Hematopoietic multipotent progenitor cell treated with erythropoietin and hydrocortisone succinate and interleukin-3 and kit ligand, for 15 days (in vitro differentiated cells): Measurements from ENCODE around the gene GRID1.
"Not testable (repeated sequence)": the region's sequence is repeated elsewhere in the genome, so short reads cannot be mapped to it uniquely, and the experiment has no call there.

Experiments used
- DNase-seq: peaks from one replicate; pipeline ENCODE4 v3.0.0-alpha.2; 2015; ENCODE audit warnings: low spot score

Gene GRID1

DNA sequence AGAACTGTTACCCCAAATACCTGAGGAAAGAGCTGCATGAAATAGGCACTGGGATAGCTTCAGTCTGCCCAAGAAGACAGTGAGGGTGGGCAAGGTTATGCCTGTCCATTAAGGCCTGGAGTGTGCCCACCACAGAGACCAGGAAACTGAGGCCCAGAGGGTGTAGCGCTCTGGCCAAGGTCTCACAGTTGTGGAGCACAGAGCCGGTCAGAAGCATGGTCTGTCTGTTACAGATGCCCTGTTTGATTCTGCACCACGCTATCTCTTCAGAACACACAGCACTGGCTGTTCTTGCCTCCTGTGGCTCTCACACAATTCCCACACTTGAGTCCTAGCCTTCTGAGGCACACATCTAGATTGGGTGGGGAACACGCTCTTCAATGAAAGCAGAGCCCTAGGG lies 261.4 kb downstream of the GRID1 start:
- DNase-seq = no peak

DNA sequence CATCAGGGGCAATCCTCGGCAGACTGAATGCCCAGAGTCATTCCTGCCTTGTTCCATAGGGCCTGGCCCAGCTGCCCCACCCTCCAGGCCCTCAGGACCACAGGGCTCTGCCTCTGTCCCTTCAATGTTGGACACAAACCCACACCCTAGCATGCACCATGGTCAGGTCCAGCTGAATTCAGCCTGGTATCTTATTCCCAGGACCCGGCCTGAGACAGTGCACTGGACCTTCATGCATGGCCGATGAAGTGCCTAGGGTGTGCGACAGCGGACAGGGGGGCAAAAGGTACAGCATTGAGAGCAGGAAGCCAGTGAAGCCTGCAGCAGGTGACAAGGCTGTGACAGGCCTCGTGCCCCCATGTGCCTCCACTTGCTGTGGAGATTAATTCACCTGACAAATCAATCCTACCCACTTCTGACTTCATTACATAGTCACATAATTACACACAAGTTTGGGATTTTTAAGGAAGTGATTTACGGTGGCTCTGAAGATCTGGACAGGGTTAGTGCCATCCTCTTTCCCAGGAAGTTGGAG lies 261.9 kb downstream of the GRID1 start:
- no peak for DNase-seq

DNA sequence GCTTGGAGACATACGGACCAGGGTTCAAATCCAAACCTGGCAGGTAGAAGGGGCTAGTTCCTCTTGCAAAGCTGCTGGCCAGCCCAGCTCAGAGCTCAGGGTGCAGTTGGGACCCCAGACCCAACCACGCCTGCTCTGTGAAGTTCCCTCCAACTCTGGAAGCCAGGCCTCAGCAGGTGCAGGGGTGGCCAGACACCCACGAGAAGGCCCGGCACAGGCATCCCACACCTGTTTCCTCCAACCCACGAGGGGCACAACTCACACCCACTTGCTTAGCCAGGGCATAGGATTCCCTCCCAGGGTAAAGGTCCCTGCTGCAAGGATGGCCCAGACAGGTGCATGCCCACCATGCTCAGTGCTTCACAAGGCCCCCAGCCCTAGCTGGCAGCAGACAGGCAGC lies 262.4 kb downstream of the GRID1 start:
- DNase-seq = no peak

DNA sequence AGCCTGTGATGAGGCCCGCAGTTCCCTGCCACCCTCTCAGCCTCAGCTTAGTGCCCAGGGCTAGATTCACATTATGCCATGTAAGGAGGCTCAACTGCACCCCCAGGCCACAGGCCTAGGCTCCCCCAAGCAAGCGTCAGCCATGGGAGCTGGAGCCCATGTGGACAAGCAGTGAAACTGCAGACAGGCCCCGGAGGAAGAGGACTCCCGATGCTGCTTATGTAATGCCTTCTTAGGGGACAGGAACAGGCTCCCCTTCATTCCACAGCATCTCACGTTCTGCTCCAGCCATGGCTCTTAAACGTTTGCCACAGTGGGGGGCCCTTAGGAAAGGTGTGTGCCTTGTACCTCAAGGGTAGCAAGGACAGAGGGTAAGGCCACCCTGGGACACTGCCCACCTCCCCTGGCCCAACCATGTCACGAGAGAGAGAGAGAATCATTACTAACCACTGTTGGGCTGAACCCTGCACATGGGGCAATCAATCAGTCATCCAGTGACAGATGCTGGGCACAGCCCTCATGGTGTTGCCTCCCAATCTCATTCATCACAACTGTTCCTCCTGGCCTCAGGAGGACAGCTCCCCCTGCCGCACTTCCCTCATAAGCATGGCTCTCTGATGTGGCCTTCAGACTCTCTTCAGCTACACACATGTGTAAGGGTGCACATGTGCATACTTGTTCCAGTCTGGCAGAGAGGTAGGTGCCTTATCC lies 263.0 kb downstream of the GRID1 start:
- DNase-seq = no peak

DNA sequence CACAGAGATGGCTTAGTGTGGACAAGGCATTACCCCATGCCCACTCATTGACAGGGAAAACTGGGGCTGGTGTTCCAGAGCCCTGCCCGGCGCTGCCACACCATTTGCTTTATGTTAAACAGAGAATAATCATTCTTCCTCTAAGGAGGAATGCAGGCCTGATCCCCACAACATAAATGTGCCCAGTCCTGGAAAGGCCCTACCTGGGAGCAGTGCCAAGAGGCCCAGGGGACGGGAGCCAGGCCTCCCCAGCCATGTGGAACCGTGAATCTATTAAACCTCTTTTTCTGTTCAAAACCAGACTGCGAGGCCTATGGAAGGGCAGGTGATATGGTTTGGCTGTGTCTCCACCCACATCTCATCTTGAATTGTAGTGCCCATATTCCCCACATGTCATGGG lies 264.1 kb downstream of the GRID1 start:
- no peak for DNase-seq

DNA sequence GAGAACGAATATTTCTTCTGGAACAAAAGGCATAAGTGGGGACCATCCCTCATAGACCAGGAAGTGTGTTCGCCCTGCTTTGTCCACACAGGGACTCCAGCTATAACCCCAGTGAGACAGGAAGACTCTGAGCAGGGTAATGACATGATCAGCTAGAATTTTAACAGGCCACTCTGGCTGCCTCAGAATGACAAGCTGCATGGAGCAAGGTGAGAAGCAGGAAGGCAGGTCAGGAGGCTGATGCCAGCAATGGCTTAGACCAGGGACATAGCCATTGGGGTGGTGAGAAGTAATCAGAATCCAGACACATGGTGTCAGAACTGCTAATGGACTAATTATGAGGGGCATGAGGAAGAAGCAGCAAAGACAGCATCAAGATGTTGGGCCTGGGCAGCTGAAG lies 264.6 kb downstream of the GRID1 start:
- DNase-seq = no peak

DNA sequence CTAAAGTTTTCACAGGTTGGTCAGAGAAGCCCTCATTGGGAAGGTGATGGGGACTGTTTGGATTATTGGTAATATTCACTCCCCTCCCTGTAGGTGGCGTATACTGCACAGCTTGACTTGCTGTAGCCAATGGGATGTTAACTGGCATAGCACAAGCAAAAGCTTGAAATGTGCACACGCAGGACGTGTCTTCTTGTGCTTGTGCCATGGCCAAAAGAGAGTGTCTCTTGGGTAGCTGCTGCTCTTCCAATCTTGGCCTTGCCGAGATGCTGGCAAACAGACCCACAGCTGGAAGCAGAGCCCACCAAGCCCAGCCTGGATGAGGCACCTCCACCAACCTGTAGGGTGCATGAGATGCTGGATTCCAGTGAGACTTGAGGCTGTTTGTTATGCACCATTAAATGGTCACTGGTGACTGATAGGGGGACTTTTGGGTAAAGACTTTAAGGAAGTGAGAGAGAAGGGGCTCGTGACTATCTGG lies 266.0 kb downstream of the GRID1 start:
- peak; percentile 13 for DNase-seq

DNA sequence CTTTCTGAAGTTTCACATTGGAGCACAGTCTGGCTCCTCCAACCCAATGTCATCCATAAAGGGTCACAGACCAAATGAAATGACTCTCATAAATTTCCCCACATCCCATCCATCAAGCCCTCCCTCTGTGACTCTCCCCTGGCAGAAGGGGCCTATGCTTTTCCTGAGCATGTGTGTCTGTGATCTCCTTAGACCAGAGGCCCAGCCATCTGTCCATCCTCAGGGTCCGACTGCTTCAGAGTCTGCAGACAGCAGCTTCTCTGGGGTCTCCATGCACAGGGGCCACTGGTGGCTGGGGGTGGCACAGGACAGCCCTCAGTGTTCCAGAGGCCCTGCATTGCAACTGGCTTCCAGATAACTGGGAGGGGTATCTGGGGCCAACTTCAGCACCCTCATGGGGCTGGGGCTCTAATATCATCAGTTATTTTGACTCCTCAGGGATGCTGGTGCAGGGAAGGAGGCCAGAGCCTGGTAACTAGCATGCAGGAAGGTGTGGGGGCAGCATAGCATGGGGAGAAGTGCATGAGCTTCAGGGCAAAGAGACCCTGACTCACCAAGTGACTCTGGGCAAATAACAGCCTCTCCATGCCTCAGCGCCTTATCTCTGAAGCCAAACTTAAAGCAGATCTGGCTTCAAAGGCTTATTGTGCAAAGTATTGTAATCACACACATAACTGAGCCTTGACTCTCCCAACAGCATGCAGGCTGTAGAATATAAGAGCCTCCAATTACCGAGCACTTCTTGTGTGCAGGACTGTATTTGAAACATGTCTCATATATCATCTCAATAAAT lies 266.9 kb downstream of the GRID1 start:
- DNase-seq = no peak

DNA sequence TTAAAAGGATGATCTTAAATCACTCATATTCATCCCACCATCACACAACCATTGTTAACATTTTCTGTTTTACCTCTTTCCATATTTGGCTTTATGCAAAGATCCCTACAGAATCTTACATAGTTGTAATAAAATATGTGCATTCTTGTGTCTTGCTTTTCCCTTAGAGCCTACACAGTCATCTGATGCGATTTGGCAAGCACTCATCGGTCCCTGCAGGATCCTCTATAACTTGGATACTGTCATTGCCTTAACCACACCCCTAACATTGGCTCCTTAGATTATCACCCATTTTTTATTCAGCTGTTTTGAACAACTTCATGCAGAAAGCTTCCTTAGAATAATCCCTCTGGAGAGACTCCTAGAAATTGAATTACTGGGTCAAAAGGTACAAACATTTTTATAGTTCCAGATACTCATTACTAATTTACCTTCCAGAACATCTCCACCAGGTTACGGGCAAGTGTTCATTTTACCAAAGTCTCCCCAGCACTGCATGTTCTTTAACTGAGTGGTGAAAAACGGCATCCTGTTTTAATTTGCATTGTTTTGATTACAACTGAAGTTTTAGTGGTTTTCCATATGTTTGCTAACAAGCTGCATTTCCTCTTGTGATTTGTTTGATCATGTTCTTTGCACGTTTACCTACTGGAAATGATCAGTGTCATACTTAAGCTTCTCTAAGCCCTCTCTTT lies 268.3 kb downstream of the GRID1 start:
- DNase-seq = no peak

DNA sequence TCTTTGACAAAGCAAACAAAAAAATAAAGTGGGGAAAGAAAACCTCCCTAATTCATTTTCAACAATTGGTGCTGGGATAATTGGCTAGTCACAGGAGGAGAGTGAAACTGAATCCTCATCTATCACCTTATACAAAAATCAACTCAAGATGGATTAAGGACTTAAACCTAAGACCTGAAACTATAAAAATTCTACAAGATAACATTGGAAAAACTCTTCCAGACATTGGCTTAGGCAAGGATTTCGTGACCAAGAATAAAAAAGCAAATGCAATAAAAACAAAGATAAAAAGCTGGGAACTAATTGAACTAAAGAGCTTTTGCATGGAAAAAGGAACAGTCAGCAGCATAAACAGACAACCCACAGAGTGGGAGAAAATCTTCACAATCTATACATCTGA lies 271.5 kb downstream of the GRID1 start:
- DNase-seq = not testable (repeated sequence)

DNA sequence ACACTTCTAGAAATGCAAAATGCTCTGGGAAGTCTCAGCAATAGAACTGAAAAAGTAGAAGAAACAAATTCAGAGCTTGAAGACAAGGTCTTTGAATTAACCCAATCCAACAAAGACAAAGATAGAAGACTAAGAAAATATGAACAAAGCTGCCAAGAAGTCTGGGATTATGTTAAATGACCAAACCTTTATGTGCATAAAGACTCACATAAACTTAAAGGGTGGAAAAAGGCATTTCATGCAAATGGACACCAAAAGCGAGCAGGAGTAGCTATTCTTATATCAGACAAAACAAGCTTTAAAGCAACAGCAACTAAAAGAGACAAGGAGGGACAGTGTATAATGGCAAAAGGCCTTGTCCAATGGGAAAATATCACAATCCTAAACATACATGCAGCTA lies 274.3 kb downstream of the GRID1 start:
- not testable (repeated sequence) for DNase-seq

DNA sequence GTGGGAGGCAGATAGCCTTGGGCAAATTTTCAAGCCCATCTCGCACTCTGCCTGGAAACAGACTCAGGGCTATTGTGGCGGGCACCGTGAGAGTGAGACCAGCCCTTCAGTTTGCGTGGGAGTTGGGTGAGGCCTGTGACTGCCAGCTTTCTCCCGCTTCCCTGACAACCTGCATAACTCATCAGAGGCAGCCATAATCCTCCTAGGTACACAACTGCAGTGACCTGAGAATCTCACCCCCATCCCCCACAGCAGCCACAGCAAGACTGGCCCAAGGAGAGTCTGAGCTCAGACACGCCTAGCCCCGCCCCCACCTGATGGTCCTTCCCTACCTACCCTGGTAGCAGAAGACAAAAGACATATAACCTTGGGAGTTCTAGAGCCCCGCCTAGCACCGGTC lies 275.4 kb downstream of the GRID1 start:
- DNase-seq = no peak

DNA sequence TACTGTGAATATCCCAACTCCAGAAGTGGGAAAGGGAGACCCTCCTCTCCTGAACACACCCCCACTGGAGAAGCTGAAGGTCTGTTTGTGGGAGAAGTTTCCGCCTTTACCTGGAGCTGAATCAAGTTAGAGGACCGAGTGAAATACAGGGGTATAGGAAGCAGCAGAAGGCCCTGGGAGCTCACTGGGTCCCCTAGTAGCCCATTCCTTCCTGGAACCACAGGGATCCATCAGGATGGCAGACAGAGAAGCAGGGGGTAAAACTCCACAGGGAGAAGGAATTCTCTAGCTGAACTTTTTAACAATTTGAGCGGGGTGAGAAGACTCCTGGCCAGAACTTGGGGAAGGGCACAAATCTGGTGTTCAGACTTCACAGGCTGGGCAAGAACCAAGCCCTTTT lies 275.8 kb downstream of the GRID1 start:
- DNase-seq = no peak

DNA sequence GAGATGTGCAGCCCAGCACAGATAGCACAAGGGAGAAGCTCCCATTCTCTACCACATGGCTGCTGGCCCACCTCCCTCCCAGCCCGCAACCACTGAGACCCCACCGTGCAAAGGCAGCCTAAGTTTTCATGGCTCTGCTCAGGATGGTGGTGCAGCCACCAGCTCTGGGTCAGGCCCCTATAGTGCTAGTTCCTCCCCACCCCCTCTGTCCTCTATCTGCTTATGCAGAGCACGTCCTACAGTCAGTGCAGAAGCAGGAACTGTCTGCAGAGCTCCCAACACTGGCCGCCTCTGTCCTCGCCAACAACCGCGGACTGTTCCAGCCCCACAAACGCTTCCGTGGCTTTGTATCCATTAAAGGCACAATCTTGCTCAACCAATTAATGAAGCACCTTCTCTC lies 278.9 kb downstream of the GRID1 start:
- no peak for DNase-seq

DNA sequence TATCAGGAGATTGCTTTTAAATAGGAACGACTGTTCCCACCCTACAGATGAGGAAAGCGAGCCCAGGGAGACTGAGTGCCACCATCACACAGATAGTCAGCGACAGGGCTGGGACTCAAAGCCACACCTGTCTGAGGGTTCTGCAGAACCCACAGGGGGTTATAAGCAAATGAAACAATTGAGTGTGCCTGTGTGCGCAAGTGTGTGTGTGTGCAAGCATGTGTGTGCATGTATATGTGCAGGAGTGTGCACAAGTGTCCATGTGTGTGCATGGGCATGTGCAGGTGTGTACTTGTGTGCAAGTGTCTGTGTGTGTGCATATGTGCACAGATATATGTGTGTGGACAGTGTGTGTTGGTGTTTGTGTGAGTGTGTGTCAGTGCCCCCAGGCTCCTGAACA lies 280.2 kb downstream of the GRID1 start:
- no peak for DNase-seq

DNA sequence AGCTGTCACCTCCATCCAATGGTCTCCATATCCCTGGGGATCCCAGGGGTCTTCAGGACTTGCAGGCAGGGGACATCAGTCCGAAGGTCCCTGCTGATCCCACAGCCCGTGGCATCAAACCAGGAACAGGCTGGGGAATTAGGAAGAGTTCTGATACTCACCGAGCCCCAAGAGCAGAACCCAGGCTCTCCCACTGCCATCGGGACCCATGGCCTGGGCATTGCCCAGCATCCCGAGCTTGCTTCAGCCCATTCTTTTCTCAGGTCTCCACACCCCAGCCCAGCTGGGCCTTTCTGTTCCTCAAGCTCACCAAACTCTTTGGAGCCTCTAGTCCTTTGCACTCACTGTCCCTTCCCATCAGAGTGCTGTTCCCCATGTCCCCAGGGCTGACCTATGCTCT lies 280.9 kb downstream of the GRID1 start:
- DNase-seq = no peak

DNA sequence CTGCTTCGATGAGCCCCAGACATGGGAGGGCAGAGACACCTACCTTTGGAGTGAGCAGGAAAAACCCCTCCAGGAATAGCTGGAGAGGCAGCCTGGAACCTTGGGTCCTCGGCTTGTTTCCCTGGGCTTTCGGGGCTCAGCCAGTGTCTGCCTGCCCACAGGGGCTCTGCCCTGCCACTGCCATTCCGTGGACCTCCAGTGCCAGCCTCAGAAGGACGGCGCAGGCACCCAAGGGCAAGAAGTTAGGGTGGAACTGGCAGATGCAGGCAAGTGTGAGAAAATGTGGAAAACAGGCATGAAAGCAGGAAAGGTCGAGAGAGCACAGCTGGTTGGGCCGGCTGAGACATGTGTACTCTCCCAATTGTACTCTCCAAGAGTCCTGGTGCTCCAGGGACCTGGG lies 281.5 kb downstream of the GRID1 start:
- no peak for DNase-seq

DNA sequence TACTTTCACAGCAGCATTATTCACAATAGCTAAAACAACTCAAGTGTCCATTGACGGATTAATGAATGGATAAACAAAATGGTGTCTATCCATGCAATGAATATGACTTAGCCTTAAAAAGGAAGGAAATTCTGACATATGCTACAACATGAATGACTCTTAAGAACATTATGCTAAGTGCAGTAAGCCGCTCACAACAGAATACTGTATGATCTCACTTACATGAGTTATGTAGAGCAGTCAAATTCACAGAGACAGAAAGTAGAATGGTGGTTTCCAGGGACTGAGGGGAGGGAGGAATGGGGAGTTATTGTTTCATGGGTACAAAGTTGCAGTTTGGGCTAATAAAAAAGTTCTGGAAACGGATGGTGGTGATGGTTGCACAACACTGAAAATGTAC lies 282.0 kb downstream of the GRID1 start:
- DNase-seq = no peak

DNA sequence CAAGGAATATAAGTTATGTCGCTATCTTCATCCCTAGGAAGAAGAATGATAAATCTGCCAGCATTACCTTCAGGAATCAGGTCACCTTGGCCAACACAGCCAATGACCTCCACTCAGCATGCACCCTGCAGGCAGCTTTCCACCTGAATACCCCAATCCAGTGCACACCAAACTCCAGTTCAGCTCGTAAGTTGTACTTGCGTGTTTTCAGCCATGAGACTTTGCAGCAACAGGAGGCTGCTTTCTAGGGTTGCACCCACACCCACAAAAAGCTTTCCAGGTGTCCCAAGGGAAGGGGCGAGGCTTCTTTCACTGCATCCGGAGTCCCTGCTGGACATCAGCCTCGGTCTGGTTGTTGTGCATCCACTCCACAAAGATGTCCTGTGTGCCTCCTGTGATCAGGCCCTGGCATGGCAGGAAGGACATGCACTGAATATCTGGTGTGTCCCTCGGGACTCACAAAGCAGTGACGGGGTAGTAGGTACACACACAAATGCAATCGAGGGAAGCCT lies 282.9 kb downstream of the GRID1 start:
- no peak for DNase-seq

DNA sequence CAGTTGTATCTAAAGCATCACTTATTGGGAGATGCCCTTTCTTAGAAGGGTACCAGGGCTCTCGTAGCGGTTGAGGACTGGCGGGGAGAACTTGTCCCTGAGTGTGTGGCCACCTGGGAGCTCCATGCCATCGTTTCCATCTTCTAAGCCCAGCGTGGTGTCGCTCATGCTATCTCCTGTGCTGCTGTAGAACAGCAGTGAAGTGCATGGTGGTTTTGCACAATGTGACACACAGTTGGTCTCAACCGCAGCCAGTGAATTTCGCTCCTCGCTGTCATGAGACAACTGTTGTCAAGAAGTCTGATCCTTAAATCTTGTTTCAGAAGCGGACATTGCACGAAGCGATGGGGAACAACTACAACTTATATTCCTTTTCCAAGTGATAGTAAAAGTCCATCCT lies 283.4 kb downstream of the GRID1 start:
- no peak for DNase-seq

DNA sequence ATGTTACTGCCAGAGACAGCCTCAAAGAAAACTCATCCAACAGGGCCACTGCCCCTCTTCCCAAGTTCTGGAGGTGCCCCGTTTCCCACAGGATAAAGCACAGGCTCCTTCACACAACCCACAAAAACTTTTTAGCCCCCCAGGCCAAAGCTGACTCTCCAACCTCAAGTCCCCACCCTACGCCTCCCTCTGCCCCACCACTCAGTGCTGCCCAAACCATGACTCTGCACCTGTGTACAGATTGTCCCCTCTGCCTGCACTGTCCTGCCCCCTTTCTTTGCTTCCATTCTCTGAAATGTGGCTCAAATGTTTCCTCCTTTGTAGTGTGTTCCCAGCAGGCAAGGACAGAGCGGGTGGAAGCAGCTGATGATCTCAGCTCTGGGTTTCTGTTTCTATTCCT lies 284.0 kb downstream of the GRID1 start:
- DNase-seq = no peak

DNA sequence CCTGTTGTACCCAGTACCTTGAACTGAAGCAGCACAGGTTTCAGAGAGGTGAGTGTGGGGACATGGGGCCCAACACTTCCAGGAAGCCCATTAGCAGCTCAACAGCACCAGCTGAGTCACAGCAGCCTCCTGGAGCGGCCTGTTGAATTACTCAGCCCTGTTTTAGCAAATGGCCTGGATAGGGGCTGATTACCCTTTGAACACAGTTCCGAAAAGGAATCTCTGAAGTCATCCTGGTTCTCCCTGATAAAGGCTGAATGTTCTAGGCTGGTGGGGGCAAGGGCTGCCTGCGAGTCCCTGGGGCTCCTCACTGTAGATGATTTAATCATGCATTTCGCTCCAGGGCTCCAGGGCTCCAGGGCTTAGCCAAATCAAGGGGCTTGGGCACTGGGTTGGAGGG lies 287.5 kb downstream of the GRID1 start:
- no peak for DNase-seq

DNA sequence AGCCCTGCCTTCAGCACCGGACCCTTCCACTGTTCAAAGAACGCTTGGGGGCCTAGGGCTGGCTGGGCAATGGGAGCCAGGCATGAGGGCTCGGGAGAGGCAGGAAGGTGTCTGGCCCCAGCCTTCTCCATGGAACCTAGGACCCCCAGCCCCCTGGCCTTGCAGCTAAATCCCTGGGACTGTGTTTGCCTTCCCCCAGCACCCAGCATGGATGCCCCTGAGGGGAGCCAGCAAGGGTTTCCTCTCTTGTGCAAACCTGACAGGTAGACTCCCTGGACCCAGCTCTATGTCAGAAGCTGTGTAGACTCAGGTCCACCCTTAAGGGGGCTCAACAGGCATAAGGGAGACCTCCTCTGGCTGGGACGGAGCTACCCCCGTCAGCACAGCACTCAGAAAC lies 288.0 kb downstream of the GRID1 start:
- no peak for DNase-seq
